ENCODE data around the gene ZFPM1. TPM values are rescaled to one million over a fixed set of nuclear protein-coding genes. Genes with fewer than 3 reads are reported as not detected.
"Not testable (repeated sequence)": the region's sequence is repeated elsewhere in the genome, so short reads cannot be mapped to it uniquely, and the experiment has no call there.

ZFPM1 gene
- total RNA-seq, 4 donors from 2014 or later: 1.9 to 5.3 (median 3.4) TPM

DNA sequence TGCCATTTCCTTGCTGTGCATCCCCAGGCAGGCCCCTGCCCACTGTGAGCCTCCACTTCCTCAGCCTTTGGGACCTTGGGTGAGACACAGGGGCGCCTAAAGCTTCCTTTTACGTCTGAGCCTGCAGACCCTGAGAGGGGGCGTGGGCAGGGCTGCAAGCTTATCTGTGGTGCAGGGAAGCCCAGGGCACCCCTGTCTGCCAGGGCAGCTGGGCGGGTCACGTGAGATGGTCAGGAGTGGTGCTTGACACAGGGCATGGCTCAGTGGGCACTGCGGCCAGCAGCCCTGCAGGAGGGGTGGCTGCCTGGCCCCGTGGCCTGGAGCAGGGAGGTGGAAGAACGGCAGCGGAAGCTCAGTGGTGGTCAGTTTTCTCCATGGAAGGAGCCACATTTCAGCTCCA lies 62.3 kb downstream of the ZFPM1 start:
- H3K27me3 ChIP-seq: no peaks in the 10 kb centered on the region
- peak; percentile 81 to 86 for DNase-seq

DNA sequence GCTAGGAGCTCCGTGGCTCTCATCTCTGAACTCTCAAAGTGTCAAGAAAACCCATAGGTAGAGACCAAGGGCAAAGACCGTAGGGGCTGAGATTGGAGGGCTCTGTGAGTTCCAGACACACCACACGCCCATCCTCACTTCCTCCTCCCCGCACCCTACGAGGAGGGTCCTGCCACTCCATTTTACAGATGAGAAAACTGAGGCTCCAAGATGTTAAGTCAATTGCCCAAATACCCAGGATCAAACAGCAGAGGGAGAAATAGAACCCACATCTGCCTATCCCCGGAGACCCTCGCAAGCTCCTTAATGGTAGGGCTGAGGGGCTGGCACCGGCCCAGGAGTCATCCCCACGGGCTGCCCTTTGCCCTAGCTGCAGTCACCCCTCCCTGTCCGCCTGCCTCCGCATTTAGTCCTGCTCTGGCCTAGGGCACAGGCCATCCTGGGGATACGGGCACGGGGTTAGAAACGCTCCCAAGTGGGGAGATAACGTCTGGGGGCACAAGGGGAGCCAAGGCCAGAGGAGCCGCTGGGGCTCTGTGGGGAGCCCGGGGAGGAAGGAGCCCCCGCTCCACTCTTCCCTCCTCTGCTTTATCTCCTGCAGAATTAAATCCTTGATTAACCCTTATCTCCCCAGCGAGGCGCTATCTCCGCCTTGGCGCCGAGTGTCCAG lies 63.0 kb downstream of the ZFPM1 start:
- H3K36me3 ChIP-seq: no peaks in the 10 kb centered on the region
- no peaks in the 10 kb centered on the region for H3K9me3 ChIP-seq
- TF ChIP-seq POLR2A (IDR thresholded peaks at IDR 0.05) (no peak), CTCF (IDR thresholded peaks at IDR 0.05) (no peak)
- DNase-seq: no peak
- H3K27me3 ChIP-seq: no peaks in the 10 kb centered on the region
- peaks cover 10 to 12% of the 10 kb centered on the region in 2 donors for H3K4me1 ChIP-seq
- no peak overlapping the region for H3K4me3 ChIP-seq (replicated peaks in 1 of 3)
- intact Hi-C loops (cut with DNase I): no loop called here
- H3K27ac ChIP-seq: no peak overlapping the region
- WGBS, 2 donors: 83 to 87% methylated on average over 15 to 23 of the region's 23 CpGs

More for the DNA sequence above, 62.3 kb downstream of the ZFPM1 start:
- Histone ChIP-seq H3K4me1 (peaks cover 10 to 12% of the 10 kb centered on the region in 2 donors), H3K27ac (no peak overlapping the region), H3K4me3 (replicated peaks in 1 of 3) (no peak overlapping the region), H3K36me3 (no peaks in the 10 kb centered on the region), H3K9me3 (no peaks in the 10 kb centered on the region)
- intact Hi-C loops (cut with DNase I): no loop called here
- WGBS, 2 donors: 42 to 49% methylated on average over 6 to 8 of the region's 9 CpGs
- no peak for TF ChIP-seq CTCF (IDR thresholded peaks at IDR 0.05)
- no peak for TF ChIP-seq POLR2A (IDR thresholded peaks at IDR 0.05)

- Histone ChIP-seq H3K4me3 (replicated peaks in 1 of 3) (no peak overlapping the region), H3K27ac (no peak overlapping the region), H3K36me3 (no peaks in the 10 kb centered on the region), H3K27me3 (no peaks in the 10 kb centered on the region), H3K4me1 (peaks cover 10 to 12% of the 10 kb centered on the region in 2 donors), H3K9me3 (no peaks in the 10 kb centered on the region)
- 77 to 79% methylated on average over 20 of the region's 20 CpGs for WGBS, 2 donors
- intact Hi-C loops (cut with DNase I): no loop called here
- TF ChIP-seq POLR2A (IDR thresholded peaks at IDR 0.05) (no peak), CTCF (IDR thresholded peaks at IDR 0.05) (no peak)
- no peak for DNase-seq
These were observed 63.6 kb downstream of the ZFPM1 start for GRCh38 chr16:88516601-88517061.

DNA sequence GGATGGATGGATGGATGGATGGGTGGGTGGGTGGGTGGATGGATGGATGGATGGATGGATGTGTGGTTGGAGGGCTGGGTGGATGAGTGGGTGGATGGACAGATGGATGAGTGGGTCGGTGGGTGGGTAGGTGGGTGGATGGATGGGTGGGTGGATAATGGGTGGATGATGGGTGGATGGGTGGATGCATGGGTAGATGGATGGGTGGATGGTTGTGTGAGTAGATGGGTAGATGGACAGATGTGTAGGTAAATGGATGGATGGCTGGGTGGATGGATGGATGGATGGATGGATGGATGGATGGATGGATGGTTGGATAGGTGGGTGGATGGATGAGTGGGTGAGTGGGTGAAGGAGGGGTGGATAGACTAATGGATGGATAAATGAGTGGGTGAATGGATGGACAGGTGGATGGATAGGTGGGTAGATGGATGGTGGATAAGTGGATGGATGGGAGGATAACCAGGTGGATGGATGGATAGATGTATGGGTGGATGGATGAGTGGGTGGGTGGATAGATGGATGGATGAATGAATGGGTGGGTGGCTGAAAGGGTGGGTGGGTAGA lies 64.2 kb downstream of the ZFPM1 start:
- H3K27me3 ChIP-seq; H3K9me3 ChIP-seq; H3K36me3 ChIP-seq; H3K4me3 ChIP-seq (replicated peaks in 1 of 3); H3K27ac ChIP-seq; intact Hi-C loops (cut with DNase I); DNase-seq: not testable (repeated sequence)
- 92 to 97% methylated on average over 1 of the region's 1 CpG for WGBS, 2 donors
- H3K4me1 ChIP-seq: peaks cover 10 to 12% of the 10 kb centered on the region in 2 donors

DNA sequence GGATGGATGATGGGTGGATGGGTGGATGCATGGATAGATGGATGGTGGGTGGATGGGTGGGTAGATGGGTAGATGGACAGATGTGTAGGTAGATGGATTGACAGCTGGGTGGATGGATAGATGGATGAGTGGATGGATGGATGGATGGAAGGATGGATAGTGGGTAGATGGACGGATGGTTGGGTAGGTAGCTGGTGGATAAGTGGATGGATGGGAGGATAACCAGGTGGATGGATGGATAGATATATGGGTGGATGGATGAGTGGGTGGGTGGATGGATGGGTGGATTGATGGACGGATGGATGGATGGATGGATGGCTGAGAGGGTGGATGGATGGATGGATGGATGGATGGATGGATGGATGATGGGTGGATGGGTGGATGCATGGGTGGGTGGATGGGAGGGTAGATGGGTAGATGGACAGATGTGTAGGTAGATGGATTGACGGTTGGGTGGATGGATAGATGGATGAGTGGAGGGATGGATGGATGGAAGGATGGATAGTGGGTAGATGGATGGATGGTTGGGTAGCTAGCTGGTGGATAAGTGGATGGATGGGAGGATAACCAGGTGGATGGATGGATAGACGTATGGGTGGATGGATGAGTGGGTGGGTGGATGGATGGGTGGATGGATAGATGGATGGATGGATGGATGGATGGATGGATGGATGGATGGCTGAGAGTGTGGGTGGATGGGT lies 65.5 kb downstream of the ZFPM1 start:
- peaks cover 10 to 12% of the 10 kb centered on the region in 2 donors for H3K4me1 ChIP-seq
- H3K27me3 ChIP-seq; H3K9me3 ChIP-seq; H3K4me3 ChIP-seq (replicated peaks in 1 of 3); intact Hi-C loops (cut with DNase I); DNase-seq; H3K36me3 ChIP-seq; H3K27ac ChIP-seq: not testable (repeated sequence)
- WGBS, 2 donors: 85 to 86% methylated on average over 4 of the region's 4 CpGs

DNA sequence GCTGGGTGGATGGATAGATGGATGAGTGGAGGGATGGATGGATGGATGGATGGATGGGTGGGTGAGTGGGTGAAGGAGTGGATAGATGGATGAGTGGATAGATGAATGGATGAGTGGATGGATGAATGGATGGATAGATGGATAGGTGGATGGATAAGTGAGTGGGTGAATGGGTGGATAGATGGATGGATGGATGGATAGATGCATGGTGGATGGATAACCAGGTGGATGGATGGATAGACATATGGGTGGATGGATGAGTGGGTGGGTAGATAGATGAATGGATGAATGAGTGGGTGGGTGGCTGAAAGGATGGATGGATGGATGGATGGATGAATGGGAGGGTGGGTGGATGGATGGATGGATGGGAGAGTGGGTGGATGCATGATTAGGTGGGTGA lies 66.2 kb downstream of the ZFPM1 start:
- TF ChIP-seq CTCF (IDR thresholded peaks at IDR 0.05): no peak
- no peak for TF ChIP-seq POLR2A (IDR thresholded peaks at IDR 0.05)
- no peak overlapping the region for H3K4me3 ChIP-seq (replicated peaks in 1 of 3)
- no peaks in the 10 kb centered on the region for H3K27me3 ChIP-seq
- no peaks in the 10 kb centered on the region for H3K36me3 ChIP-seq
- H3K4me1 ChIP-seq: peaks cover 10 to 12% of the 10 kb centered on the region in 2 donors
- no peak for DNase-seq
- intact Hi-C loops (cut with DNase I): no loop called here
- H3K27ac ChIP-seq: no peak overlapping the region
- no peaks in the 10 kb centered on the region for H3K9me3 ChIP-seq

Measured in thyroid gland (tissue), 4 donors.